Fibroblast of lung (primary cell): ENCODE results near the gene LRCH3. TPM values are rescaled to one million over a fixed set of nuclear protein-coding genes. Genes with fewer than 3 reads are reported as not detected.

ENCODE experiments used
- DNase-seq, 2 donors: peaks; one replicate each; pipeline versions ENCODE4 v3.0.0 to v3.0.0-alpha.2; 2010; ENCODE audit warnings: low read depth in 2 of 2
- H2AFZ ChIP-seq: 2 replicates; pipeline ENCODE4 v1.5.1; 2012; ENCODE audit warnings: low read length, control low read depth, inconsistent platforms
- H3K27ac ChIP-seq: 2 replicates; pipeline ENCODE4 v1.5.1; 2011; ENCODE audit warnings: low read length, control low read depth; ENCODE audit not compliant: insufficient read depth
- H3K27me3 ChIP-seq: 2 replicates; pipeline ENCODE4 v1.5.1; 2011; ENCODE audit warnings: mild to moderate bottlenecking, low read length; ENCODE audit not compliant: control insufficient read depth, insufficient read depth
- H3K36me3 ChIP-seq: 2 replicates; pipeline ENCODE4 v1.5.1; 2011; ENCODE audit warnings: low read length; ENCODE audit not compliant: control insufficient read depth, insufficient read depth
- H3K4me1 ChIP-seq: 2 replicates; pipeline ENCODE4 v1.5.1; 2011; ENCODE audit warnings: low read length; ENCODE audit not compliant: control insufficient read depth, insufficient read depth; ENCODE audit errors: extremely low read depth
- H3K4me2 ChIP-seq: 2 replicates; pipeline ENCODE4 v1.5.1; 2011; ENCODE audit warnings: low read length, control low read depth; ENCODE audit not compliant: insufficient read depth; ENCODE audit errors: extremely low read depth
- H3K4me3 ChIP-seq, 4 experiments: fragments of 200-600 bp in 1 of 4; sonication (generic) in 1 of 4; replicated peaks in 1 of 4; 2 replicates each; pipeline ENCODE4 v1.5.1; 2011 to 2016; ENCODE audit warnings: low read length in 4 of 4, low read depth in 3 of 4, mild to moderate bottlenecking in 3 of 4, control low read depth in 2 of 4, inconsistent platforms in 1 of 4, mixed read lengths in 1 of 4; ENCODE audit not compliant: insufficient read depth in 1 of 4; ENCODE audit errors: control extremely low read depth in 1 of 4
- H3K79me2 ChIP-seq: 2 replicates; pipeline ENCODE4 v1.5.1; 2012; ENCODE audit warnings: mild to moderate bottlenecking, low read length, inconsistent platforms; ENCODE audit not compliant: control insufficient read depth, insufficient read depth
- H3K9ac ChIP-seq: 2 replicates; pipeline ENCODE4 v1.5.1; 2011; ENCODE audit warnings: mild to moderate bottlenecking, low read length, control low read depth; ENCODE audit not compliant: insufficient read depth
- H3K9me3 ChIP-seq: 2 replicates; pipeline ENCODE4 v1.5.1; 2012; ENCODE audit warnings: low read depth, low read length; ENCODE audit not compliant: control insufficient read depth, insufficient read depth
- H4K20me1 ChIP-seq: 2 replicates; pipeline ENCODE4 v1.5.1; 2011; ENCODE audit warnings: low read length; ENCODE audit not compliant: control insufficient read depth, insufficient read depth; ENCODE audit errors: extremely low read depth
- EZH2 ChIP-seq: IDR thresholded peaks from 2 replicates; pipeline ENCODE4 v1.5.1; 2012; ENCODE audit warnings: low read length, control low read depth, mild to moderate bottlenecking; ENCODE audit errors: missing control alignments
- polyA plus RNA-seq, 2 donors: library from polyadenylated mRNA; depleted of rRNA in 1 of 2; stranded (reverse) in 1 of 2; unstranded in 1 of 2; fragments of >200 nt; gene quantifications; 2 replicates each; pipeline ENCODE4 v1.2.1, GENCODE V29; 2011 to 2012; ENCODE audit warnings: missing spikeins in 1 of 2
- total RNA-seq: library from RNA; depleted of rRNA; stranded (reverse); fragments of >200 nt; gene quantifications from 2 replicates; pipeline ENCODE4 v1.2.1, GENCODE V29; 2014
- TF ChIP-seq, protein P1 (sequence below), 2 donors: IDR thresholded peaks in 1 of 2; conservative IDR thresholded peaks in 1 of 2; 1 replicate in 1 of 2; 2 replicates in 1 of 2; pipeline ENCODE4 v1.5.1; 2011 to 2012; ENCODE audit warnings: low read length in 2 of 2, control low read depth in 1 of 2, inconsistent platforms in 1 of 2, low read depth in 1 of 2, mild to moderate bottlenecking in 1 of 2

LRCH3 gene
- total and polyA plus RNA-seq, 2 donors (not counting 1 experiment from before 2014, with no cell fraction given) = 42.9 to 87.2 TPM

- Histone ChIP-seq H3K79me2 (no peaks in the 10 kb centered on the region), H4K20me1 (no peaks in the 10 kb centered on the region), H3K9ac (no peak overlapping the region), H3K27ac (no peak overlapping the region), H3K4me2 (no peak overlapping the region), H3K4me3 (no peak overlapping the region), H3K27me3 (no peaks in the 10 kb centered on the region), H3K4me1 (no peaks in the 10 kb centered on the region), H3K9me3 (no peaks in the 10 kb centered on the region), H2AFZ (no peak overlapping the region), H3K36me3 (peaks cover 6% of the 10 kb centered on the region)
- no peak for DNase-seq
- TF ChIP-seq, protein P1, sequence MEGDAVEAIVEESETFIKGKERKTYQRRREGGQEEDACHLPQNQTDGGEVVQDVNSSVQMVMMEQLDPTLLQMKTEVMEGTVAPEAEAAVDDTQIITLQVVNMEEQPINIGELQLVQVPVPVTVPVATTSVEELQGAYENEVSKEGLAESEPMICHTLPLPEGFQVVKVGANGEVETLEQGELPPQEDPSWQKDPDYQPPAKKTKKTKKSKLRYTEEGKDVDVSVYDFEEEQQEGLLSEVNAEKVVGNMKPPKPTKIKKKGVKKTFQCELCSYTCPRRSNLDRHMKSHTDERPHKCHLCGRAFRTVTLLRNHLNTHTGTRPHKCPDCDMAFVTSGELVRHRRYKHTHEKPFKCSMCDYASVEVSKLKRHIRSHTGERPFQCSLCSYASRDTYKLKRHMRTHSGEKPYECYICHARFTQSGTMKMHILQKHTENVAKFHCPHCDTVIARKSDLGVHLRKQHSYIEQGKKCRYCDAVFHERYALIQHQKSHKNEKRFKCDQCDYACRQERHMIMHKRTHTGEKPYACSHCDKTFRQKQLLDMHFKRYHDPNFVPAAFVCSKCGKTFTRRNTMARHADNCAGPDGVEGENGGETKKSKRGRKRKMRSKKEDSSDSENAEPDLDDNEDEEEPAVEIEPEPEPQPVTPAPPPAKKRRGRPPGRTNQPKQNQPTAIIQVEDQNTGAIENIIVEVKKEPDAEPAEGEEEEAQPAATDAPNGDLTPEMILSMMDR (conservative IDR thresholded peaks at IDR 0.05 in 1 of 2, IDR thresholded peaks at IDR 0.05 in 1 of 2; ENCODE audit: low read depth in 1 of 2, low read length in 2 of 2) = no peak
- no peak for TF ChIP-seq EZH2
These were observed 43.1 kb downstream of the LRCH3 start for GRCh38 chr3:197833930-197834715.

- Histone ChIP-seq H3K27ac (no peak overlapping the region), H3K36me3 (peaks cover 6% of the 10 kb centered on the region), H4K20me1 (no peaks in the 10 kb centered on the region), H2AFZ (no peak overlapping the region), H3K9ac (no peak overlapping the region), H3K4me1 (no peaks in the 10 kb centered on the region), H3K4me3 (no peak overlapping the region), H3K27me3 (no peaks in the 10 kb centered on the region), H3K79me2 (no peaks in the 10 kb centered on the region), H3K4me2 (no peak overlapping the region), H3K9me3 (no peaks in the 10 kb centered on the region)
- TF ChIP-seq, protein P1 (conservative IDR thresholded peaks at IDR 0.05 in 1 of 2, IDR thresholded peaks at IDR 0.05 in 1 of 2; ENCODE audit: low read depth in 1 of 2, low read length in 2 of 2) = no peak
- no peak for DNase-seq
These were observed 44.5 kb downstream of the LRCH3 start for GRCh38 chr3:197835509-197835908.

- Histone ChIP-seq H3K4me1 (no peaks in the 10 kb centered on the region), H3K27me3 (no peaks in the 10 kb centered on the region), H2AFZ (no peak overlapping the region), H3K9ac (no peak overlapping the region), H3K9me3 (no peaks in the 10 kb centered on the region), H3K4me3 (no peak overlapping the region), H3K36me3 (peaks cover 9% of the 10 kb centered on the region), H4K20me1 (no peaks in the 10 kb centered on the region), H3K79me2 (no peaks in the 10 kb centered on the region), H3K27ac (no peak overlapping the region), H3K4me2 (no peak overlapping the region)
- no peak for TF ChIP-seq EZH2
- DNase-seq = no peak
These were observed 45.2 kb downstream of the LRCH3 start for GRCh38 chr3:197836244-197836643.
